Measurements from ENCODE around the gene CDO1. TPM values are rescaled to one million over a fixed set of nuclear protein-coding genes. Genes with fewer than 3 reads are reported as not detected.

The CDO1 gene
- polyA plus RNA-seq, 2 of the 4 experiments (the other 2 are of a cell fraction) = not detected

GRCh38 chr5:115811406-115811805 lies 5.1 kb downstream of the CDO1 start:
- Histone ChIP-seq H3K4me2 (no peak overlapping the region), H3K4me1 (no peaks in the 10 kb centered on the region), H3K4me3 (no peak overlapping the region), H3K9me3 (no peaks in the 10 kb centered on the region), H3K27ac (no peak overlapping the region)
- FAIRE-seq (no peak), ATAC-seq (no peak), DNase-seq (ENCODE audit: low read depth in 1 of 2, low spot score in 1 of 2) (no peak)
- CTCF ChIA-PET = no interaction called here
- POLR2A ChIA-PET = no interaction called here
- TF ChIP-seq ATOH8 (CRISPR knock-in tag; IDR thresholded peaks at IDR 0.05; ENCODE audit: low read depth) (no peak), JUN (IDR thresholded peaks at IDR 0.05) (no peak), FOXS1 (CRISPR knock-in tag; IDR thresholded peaks at IDR 0.05) (no peak), ZFP36 (IDR thresholded peaks at IDR 0.05; ENCODE audit: borderline replicate concordance, partially characterized antibody) (no peak), MAZ (IDR thresholded peaks at IDR 0.05; ENCODE audit: borderline replicate concordance, low read depth, low read length) (no peak), BHLHE40 (IDR thresholded peaks at IDR 0.05; ENCODE audit: low read depth, low read length) (no peak), RNF2 (IDR thresholded peaks at IDR 0.05; ENCODE audit: borderline replicate concordance, low read depth) (no peak), HMGXB4 (CRISPR knock-in tag; IDR thresholded peaks at IDR 0.05; ENCODE audit: borderline replicate concordance) (no peak), RFX5 (IDR thresholded peaks at IDR 0.05) (no peak), TFCP2L1 (CRISPR knock-in tag; IDR thresholded peaks at IDR 0.05) (no peak), FOSL2 (IDR thresholded peaks at IDR 0.05) (no peak), FOSL2 (CRISPR knock-in tag; IDR thresholded peaks at IDR 0.05) (no peak)

- no peaks in the 10 kb centered on the region for H3K4me1 ChIP-seq
- CTCF ChIA-PET = no interaction called here
- TF ChIP-seq CTCF (IDR thresholded peaks at IDR 0.05) (no peak), KDM5A (IDR thresholded peaks at IDR 0.05) (no peak), MAZ (IDR thresholded peaks at IDR 0.05; ENCODE audit: borderline replicate concordance, low read depth, low read length) (no peak), FOXS1 (CRISPR knock-in tag; IDR thresholded peaks at IDR 0.05) (no peak), JUNB (IDR thresholded peaks at IDR 0.05) (no peak), EHMT2 (IDR thresholded peaks at IDR 0.05; ENCODE audit: low read depth) (no peak), HDAC2 (IDR thresholded peaks at IDR 0.05) (no peak), KDM1A (IDR thresholded peaks at IDR 0.05; ENCODE audit: low read depth) (no peak), SMC3 (IDR thresholded peaks at IDR 0.05) (no peak), NFE2L2 (conservative IDR thresholded peaks at IDR 0.05; ENCODE audit: low read length) (no peak), HOXB5 (CRISPR knock-in tag; IDR thresholded peaks at IDR 0.05) (no peak), MAFK (IDR thresholded peaks at IDR 0.05; ENCODE audit: partially characterized antibody) (no peak), TFCP2L1 (CRISPR knock-in tag; IDR thresholded peaks at IDR 0.05) (no peak), RARB (CRISPR knock-in tag; IDR thresholded peaks at IDR 0.05) (no peak), PBX3 (IDR thresholded peaks at IDR 0.05) (no peak), SREBF2 (IDR thresholded peaks at IDR 0.05) (no peak)
- ATAC-seq (no peak), FAIRE-seq (no peak), DNase-seq (ENCODE audit: low read depth in 1 of 2, low spot score in 1 of 2) (no peak)
- H3K4me3 ChIP-seq = no peak overlapping the region
- no peak overlapping the region for H3K4me2 ChIP-seq
- no peak overlapping the region for H3K27ac ChIP-seq
- no peaks in the 10 kb centered on the region for H3K9me3 ChIP-seq
- POLR2A ChIA-PET = no interaction called here
These were observed 5.7 kb downstream of the CDO1 start for GRCh38 chr5:115810761-115811160.

Data from A549 (cell line).